GM21515 (cell line): ENCODE data around the gene FBXW4.
"Not testable (repeated sequence)": the region's sequence is repeated elsewhere in the genome, so short reads cannot be mapped to it uniquely, and the experiment has no call there.

ENCODE experiments used
- ATAC-seq: cut with Tn5 transposase; IDR thresholded peaks from one replicate; pipeline ENCODE4 v1.9.1; 2021; ENCODE audit not compliant: unreplicated experiment

FBXW4 gene

GRCh38 chr10:101618871-101619270 lies 76.1 kb downstream of the FBXW4 start:
- no peak for ATAC-seq

- no peak for ATAC-seq
Observed at GRCh38 chr10:101617824-101618568, 77.0 kb downstream of the FBXW4 start.

- no peak for ATAC-seq
Observed at GRCh38 chr10:101617102-101617823, 77.7 kb downstream of the FBXW4 start.

- no peak for ATAC-seq
Observed at GRCh38 chr10:101616415-101617101, 78.4 kb downstream of the FBXW4 start.

- no peak for ATAC-seq
Observed at GRCh38 chr10:101615525-101616116, 79.3 kb downstream of the FBXW4 start.

- no peak for ATAC-seq
Observed at GRCh38 chr10:101614663-101615524, 80.1 kb downstream of the FBXW4 start.

- ATAC-seq = no peak
Observed at GRCh38 chr10:101613646-101614045, 81.3 kb downstream of the FBXW4 start.

- no peak for ATAC-seq
Observed at GRCh38 chr10:101612872-101613271, 82.1 kb downstream of the FBXW4 start.

- ATAC-seq = no peak
Observed at GRCh38 chr10:101612086-101612485, 82.9 kb downstream of the FBXW4 start.

- ATAC-seq = no peak
Observed at GRCh38 chr10:101611096-101611905, 83.7 kb downstream of the FBXW4 start.

- ATAC-seq = no peak
Observed at GRCh38 chr10:101609481-101609880, 85.5 kb downstream of the FBXW4 start.

GRCh38 chr10:101607124-101607523 lies 87.8 kb downstream of the FBXW4 start:
- no peak for ATAC-seq

GRCh38 chr10:101602761-101603398 lies 92.1 kb downstream of the FBXW4 start:
- ATAC-seq = peak; percentile 61

- no peak for ATAC-seq
Observed at GRCh38 chr10:101601541-101601940, 93.4 kb downstream of the FBXW4 start.

- ATAC-seq = no peak
Observed at GRCh38 chr10:101597091-101597900, 97.7 kb downstream of the FBXW4 start.

GRCh38 chr10:101595591-101596433 lies 99.2 kb downstream of the FBXW4 start:
- ATAC-seq = no peak

GRCh38 chr10:101593331-101593730 lies 101.6 kb downstream of the FBXW4 start:
- not testable (repeated sequence) for ATAC-seq
